TTC549 (cell line): ENCODE measurements around the gene RPS14.
"Not testable (repeated sequence)": the region's sequence is repeated elsewhere in the genome, so short reads cannot be mapped to it uniquely, and the experiment has no call there.

ENCODE experiments used
- FAIRE-seq: peaks from 2 replicates; lab custom pipeline; 2012; peaks lifted over from hg19 to GRCh38; lab: Jason Lieb, UNC

Gene RPS14

GRCh38 chr5:150479416-150479815, 29.9 kb upstream of the RPS14 start:
- no peak for FAIRE-seq

- not testable (repeated sequence) for FAIRE-seq
These were observed 27.0 kb upstream of the RPS14 start for GRCh38 chr5:150476568-150476967.

GRCh38 chr5:150473673-150474358, 24.3 kb upstream of the RPS14 start:
- FAIRE-seq = no peak

GRCh38 chr5:150469718-150470469, 20.4 kb upstream of the RPS14 start:
- FAIRE-seq = peak; percentile 88

- no peak for FAIRE-seq
These were observed 18.7 kb upstream of the RPS14 start for GRCh38 chr5:150468206-150468605.

GRCh38 chr5:150465927-150466326, 16.4 kb upstream of the RPS14 start:
- FAIRE-seq = no peak

- FAIRE-seq = no peak
These were observed 15.0 kb upstream of the RPS14 start for GRCh38 chr5:150464554-150465012.

GRCh38 chr5:150461231-150461630, 11.7 kb upstream of the RPS14 start:
- no peak for FAIRE-seq

GRCh38 chr5:150460781-150461180, 11.2 kb upstream of the RPS14 start:
- no peak for FAIRE-seq

- no peak for FAIRE-seq
These were observed 9.4 kb upstream of the RPS14 start for GRCh38 chr5:150458802-150459557.

GRCh38 chr5:150457562-150458240, 8.2 kb upstream of the RPS14 start:
- FAIRE-seq = no peak

- FAIRE-seq = no peak
These were observed 7.6 kb upstream of the RPS14 start for GRCh38 chr5:150457121-150457520.

GRCh38 chr5:150454492-150455229, 5.1 kb upstream of the RPS14 start:
- FAIRE-seq = no peak

GRCh38 chr5:150454027-150454426, 4.5 kb upstream of the RPS14 start:
- FAIRE-seq = not testable (repeated sequence)

GRCh38 chr5:150452914-150453313, 3.4 kb upstream of the RPS14 start:
- no peak for FAIRE-seq

GRCh38 chr5:150451594-150451993, 2.1 kb upstream of the RPS14 start:
- no peak for FAIRE-seq

- no peak for FAIRE-seq
These were observed 505 bp downstream of the RPS14 start for GRCh38 chr5:150448952-150449516.

GRCh38 chr5:150448334-150448733, 1.2 kb downstream of the RPS14 start:
- FAIRE-seq = no peak

GRCh38 chr5:150447188-150447587, 2.4 kb downstream of the RPS14 start:
- no peak for FAIRE-seq

GRCh38 chr5:150446583-150446982, 3.0 kb downstream of the RPS14 start:
- no peak for FAIRE-seq

GRCh38 chr5:150446088-150446487, 3.5 kb downstream of the RPS14 start:
- no peak for FAIRE-seq
